Keratinocyte (primary cell): ENCODE measurements around the gene SOAT1. TPM values are rescaled to one million over a fixed set of nuclear protein-coding genes. Genes with fewer than 3 reads are reported as not detected.

ENCODE experiments used
- DNase-seq: peaks from one replicate; pipeline ENCODE4 v3.0.0-alpha.2; 2011; ENCODE audit warnings: low read depth, missing footprints, low spot score
- FAIRE-seq: peaks from 2 replicates; lab custom pipeline; 2011; peaks lifted over from hg19 to GRCh38; lab: Jason Lieb, UNC
- H2AFZ ChIP-seq: 2 replicates; pipeline ENCODE4 v1.6.0; 2012; ENCODE audit warnings: low read length, control low read depth, inconsistent platforms; ENCODE audit not compliant: control insufficient read depth
- H3K27ac ChIP-seq: 2 replicates; pipeline ENCODE4 v1.5.1; 2011; ENCODE audit warnings: low read length; ENCODE audit not compliant: control insufficient read depth, insufficient read depth
- H3K27me3 ChIP-seq: 3 replicates; pipeline ENCODE4 v1.6.0; 2011; ENCODE audit warnings: low read length; ENCODE audit not compliant: control insufficient read depth, insufficient read depth; ENCODE audit errors: extremely low read depth
- H3K36me3 ChIP-seq, 2 experiments: 2 replicates in 1 of 2; 3 replicates in 1 of 2; pipeline ENCODE4 v1.5.1; 2011; ENCODE audit warnings: low read length in 2 of 2, mild to moderate bottlenecking in 1 of 2; ENCODE audit not compliant: control insufficient read depth in 2 of 2, insufficient read depth in 2 of 2; ENCODE audit errors: extremely low read depth in 1 of 2
- H3K4me1 ChIP-seq: 3 replicates; pipeline ENCODE4 v1.5.1; 2011; ENCODE audit warnings: low read length; ENCODE audit not compliant: control insufficient read depth, insufficient read depth; ENCODE audit errors: extremely low read depth
- H3K4me2 ChIP-seq: 3 replicates; pipeline ENCODE4 v1.6.0; 2011; ENCODE audit warnings: low read depth, low read length; ENCODE audit not compliant: control insufficient read depth, insufficient read depth; ENCODE audit errors: extremely low read depth
- H3K4me3 ChIP-seq, 3 experiments: fragments of 200-600 bp in 1 of 3; sonication (generic) in 1 of 3; 2 replicates in 2 of 3; 3 replicates in 1 of 3; pipeline ENCODE4 v1.5.1; 2011 to 2016; ENCODE audit warnings: low read length in 3 of 3, mild to moderate bottlenecking in 3 of 3, control low read depth in 2 of 3, inconsistent platforms in 1 of 3, low read depth in 1 of 3, mixed read lengths in 1 of 3, mixed run types in 1 of 3, moderate library complexity in 1 of 3; ENCODE audit not compliant: control insufficient read depth in 2 of 3, insufficient read depth in 2 of 3; ENCODE audit errors: extremely low read depth in 1 of 3
- H3K79me2 ChIP-seq: 2 replicates; pipeline ENCODE4 v1.6.0; 2012; ENCODE audit warnings: low read length; ENCODE audit not compliant: control insufficient read depth, insufficient read depth
- H3K9ac ChIP-seq: 3 replicates; pipeline ENCODE4 v1.6.0; 2011; ENCODE audit warnings: low read length; ENCODE audit not compliant: control insufficient read depth, insufficient read depth; ENCODE audit errors: extremely low read depth
- H3K9me1 ChIP-seq: 3 replicates; pipeline ENCODE4 v1.6.0; 2011; ENCODE audit warnings: low read length; ENCODE audit not compliant: control insufficient read depth, insufficient read depth; ENCODE audit errors: extremely low read depth
- H3K9me3 ChIP-seq: 2 replicates; pipeline ENCODE4 v1.5.1; 2012; ENCODE audit warnings: low read depth, low read length; ENCODE audit not compliant: control insufficient read depth
- H4K20me1 ChIP-seq: 3 replicates; pipeline ENCODE4 v1.6.0; 2011; ENCODE audit warnings: low read length; ENCODE audit not compliant: control insufficient read depth, insufficient read depth; ENCODE audit errors: extremely low read depth
- CTCF ChIP-seq, 3 experiments: IDR thresholded peaks in 1 of 3; conservative IDR thresholded peaks in 1 of 3; optimal IDR thresholded peaks in 1 of 3; 2 replicates in 2 of 3; 3 replicates in 1 of 3; pipeline versions ENCODE3 to v1.5.1; 2011; ENCODE audit warnings: low read length in 3 of 3, mild to moderate bottlenecking in 3 of 3, moderate library complexity in 2 of 3, control low read depth in 1 of 3, inconsistent platforms in 1 of 3; ENCODE audit not compliant: insufficient read depth in 2 of 3; ENCODE audit errors: extremely low read depth in 1 of 3
- EZH2 ChIP-seq: IDR thresholded peaks from one replicate; pipeline ENCODE4 v1.6.1; 2012; ENCODE audit warnings: inconsistent platforms, mild to moderate bottlenecking, low read length, moderate library complexity
- dilution Hi-C: fragments of 300-500 bp; cut with MboI; formaldehyde crosslinking; loops from one replicate; pipeline ENCODE4 v1.7.0; 2020; ENCODE audit warnings: low sequenced_read_pairs; ENCODE audit not compliant: extremely low pct_ligation_motif_present
- polyA plus RNA-seq, 5 experiments: library from polyadenylated mRNA; depleted of rRNA in 3 of 5; stranded (reverse) in 3 of 5; stranded (forward) in 1 of 5; unstranded in 1 of 5; fragments of >200 nt; gene quantifications; 1 replicate in 1 of 5; 2 replicates in 3 of 5; 3 replicates in 1 of 5; pipeline versions ENCODE4 v1.2.1 to v1.2.3, GENCODE V29; 2011 to 2012; ENCODE audit warnings: missing spikeins in 2 of 5, low read depth in 1 of 5, low replicate concordance in 1 of 5

Gene SOAT1
- polyA plus RNA-seq, 1 donor (not counting 4 experiments of a cell fraction or from before 2014, with no cell fraction given) = 62.9 TPM

GRCh38 chr1:179262183-179262582 is 31.4 kb upstream of the SOAT1 start:
- H3K4me3 ChIP-seq = no peak overlapping the region
- dilution Hi-C loops = no loop called here
- TF ChIP-seq EZH2 (no peak), CTCF (optimal IDR thresholded peaks at IDR 0.05 in 1 of 3, IDR thresholded peaks at IDR 0.05 in 1 of 3, conservative IDR thresholded peaks at IDR 0.05 in 1 of 3; ENCODE audit: extremely low read depth in 1 of 3, insufficient read depth in 2 of 3, low read length in 3 of 3) (no peak)
- H3K79me2 ChIP-seq = no peaks in the 10 kb centered on the region
- DNase-seq (no peak), FAIRE-seq (no peak)
- no peak overlapping the region for H3K4me2 ChIP-seq
- H3K4me1 ChIP-seq = no peaks in the 10 kb centered on the region
- no peaks in the 10 kb centered on the region for H3K36me3 ChIP-seq
- H3K27me3 ChIP-seq = no peaks in the 10 kb centered on the region
- H3K9me3 ChIP-seq = no peaks in the 10 kb centered on the region
- H2AFZ ChIP-seq = no peak overlapping the region
- H4K20me1 ChIP-seq = no peaks in the 10 kb centered on the region
- no peak overlapping the region for H3K27ac ChIP-seq
- H3K9ac ChIP-seq = no peak overlapping the region
- H3K9me1 ChIP-seq = no peaks in the 10 kb centered on the region

GRCh38 chr1:179263121-179263520 is 30.5 kb upstream of the SOAT1 start:
- dilution Hi-C loops = no loop called here
- no peak overlapping the region for H3K27ac ChIP-seq
- H3K36me3 ChIP-seq = no peaks in the 10 kb centered on the region
- H3K4me1 ChIP-seq = no peaks in the 10 kb centered on the region
- no peak overlapping the region for H2AFZ ChIP-seq
- no peaks in the 10 kb centered on the region for H3K9me3 ChIP-seq
- H3K79me2 ChIP-seq = no peaks in the 10 kb centered on the region
- FAIRE-seq = no peak
- H4K20me1 ChIP-seq = no peaks in the 10 kb centered on the region
- H3K9ac ChIP-seq = no peak overlapping the region
- TF ChIP-seq EZH2 (no peak), CTCF (optimal IDR thresholded peaks at IDR 0.05 in 1 of 3, IDR thresholded peaks at IDR 0.05 in 1 of 3, conservative IDR thresholded peaks at IDR 0.05 in 1 of 3; ENCODE audit: extremely low read depth in 1 of 3, insufficient read depth in 2 of 3, low read length in 3 of 3) (no peak)
- H3K4me3 ChIP-seq = no peak overlapping the region
- H3K27me3 ChIP-seq = no peaks in the 10 kb centered on the region
- H3K4me2 ChIP-seq = no peak overlapping the region
- no peaks in the 10 kb centered on the region for H3K9me1 ChIP-seq
- no peak for DNase-seq
